ENCODE results near the gene CCDC47.
A peak's percentile ranks its signal among the peaks of the same experiment; 100 is the strongest.

CCDC47 gene

GRCh38 chr17:63701456-63701820 is 72.0 kb downstream of the CCDC47 start:
- peak overlapping the region; percentile 100 for H3K4me2 ChIP-seq (ENCODE audit: low read length)
- H3K27me3 ChIP-seq (ENCODE audit: control insufficient read depth, low read length): no peaks in the 10 kb centered on the region
- peaks cover 78% of the 10 kb centered on the region for H3K36me3 ChIP-seq (ENCODE audit: control insufficient read depth, low read length)
- peak overlapping the region; percentile 94 for H3K27ac ChIP-seq (ENCODE audit: low read depth, low read length)
- peaks cover 23% of the 10 kb centered on the region for H3F3A ChIP-seq (ENCODE audit: control insufficient read depth, insufficient read depth)
- H3K4me1 ChIP-seq (ENCODE audit: control insufficient read depth, low read length): peaks cover 80% of the 10 kb centered on the region
- peak overlapping the region; percentile 95 for H3K4me3 ChIP-seq (ENCODE audit: low read length)
- no peaks in the 10 kb centered on the region for H3K9me2 ChIP-seq (replicated peaks; ENCODE audit: control insufficient read depth, low read length)
- peaks cover 67% of the 10 kb centered on the region for H3K79me2 ChIP-seq (ENCODE audit: control insufficient read depth, low read length)
- TF ChIP-seq CTCF (IDR thresholded peaks at IDR 0.05; ENCODE audit: low read depth, low read length, poor library complexity, severe bottlenecking) (no peak), EZH2phosphoT487 (IDR thresholded peaks at IDR 0.05; ENCODE audit: borderline replicate concordance, low read length) (no peak)
- H4K20me1 ChIP-seq (ENCODE audit: control insufficient read depth, insufficient read depth, low read depth, low read length): peaks cover 5% of the 10 kb centered on the region
- no peaks in the 10 kb centered on the region for H3K9me3 ChIP-seq (ENCODE audit: control insufficient read depth, insufficient read depth, low read length)

GRCh38 chr17:63700528-63701455 is 72.6 kb downstream of the CCDC47 start:
- Histone ChIP-seq H3K79me2 (ENCODE audit: control insufficient read depth, low read length) (peaks cover 70% of the 10 kb centered on the region), H3K4me1 (ENCODE audit: control insufficient read depth, low read length) (peaks cover 80% of the 10 kb centered on the region), H3K9me3 (ENCODE audit: control insufficient read depth, insufficient read depth, low read length) (no peaks in the 10 kb centered on the region), H3K4me2 (ENCODE audit: low read length) (peak overlapping the region; percentile 100), H3K36me3 (ENCODE audit: control insufficient read depth, low read length) (peaks cover 78% of the 10 kb centered on the region), H3F3A (ENCODE audit: control insufficient read depth, insufficient read depth) (peaks cover 29% of the 10 kb centered on the region), H3K9me2 (replicated peaks; ENCODE audit: control insufficient read depth, low read length) (no peaks in the 10 kb centered on the region), H3K27ac (ENCODE audit: low read depth, low read length) (peak overlapping the region; percentile 94), H4K20me1 (ENCODE audit: control insufficient read depth, insufficient read depth, low read depth, low read length) (peaks cover 5% of the 10 kb centered on the region), H3K4me3 (ENCODE audit: low read length) (peak overlapping the region; percentile 95), H3K27me3 (ENCODE audit: control insufficient read depth, low read length) (no peaks in the 10 kb centered on the region)
- TF ChIP-seq EZH2phosphoT487 (IDR thresholded peaks at IDR 0.05; ENCODE audit: borderline replicate concordance, low read length) (no peak), CTCF (IDR thresholded peaks at IDR 0.05; ENCODE audit: low read depth, low read length, poor library complexity, severe bottlenecking) (peak; percentile 23)

DNA sequence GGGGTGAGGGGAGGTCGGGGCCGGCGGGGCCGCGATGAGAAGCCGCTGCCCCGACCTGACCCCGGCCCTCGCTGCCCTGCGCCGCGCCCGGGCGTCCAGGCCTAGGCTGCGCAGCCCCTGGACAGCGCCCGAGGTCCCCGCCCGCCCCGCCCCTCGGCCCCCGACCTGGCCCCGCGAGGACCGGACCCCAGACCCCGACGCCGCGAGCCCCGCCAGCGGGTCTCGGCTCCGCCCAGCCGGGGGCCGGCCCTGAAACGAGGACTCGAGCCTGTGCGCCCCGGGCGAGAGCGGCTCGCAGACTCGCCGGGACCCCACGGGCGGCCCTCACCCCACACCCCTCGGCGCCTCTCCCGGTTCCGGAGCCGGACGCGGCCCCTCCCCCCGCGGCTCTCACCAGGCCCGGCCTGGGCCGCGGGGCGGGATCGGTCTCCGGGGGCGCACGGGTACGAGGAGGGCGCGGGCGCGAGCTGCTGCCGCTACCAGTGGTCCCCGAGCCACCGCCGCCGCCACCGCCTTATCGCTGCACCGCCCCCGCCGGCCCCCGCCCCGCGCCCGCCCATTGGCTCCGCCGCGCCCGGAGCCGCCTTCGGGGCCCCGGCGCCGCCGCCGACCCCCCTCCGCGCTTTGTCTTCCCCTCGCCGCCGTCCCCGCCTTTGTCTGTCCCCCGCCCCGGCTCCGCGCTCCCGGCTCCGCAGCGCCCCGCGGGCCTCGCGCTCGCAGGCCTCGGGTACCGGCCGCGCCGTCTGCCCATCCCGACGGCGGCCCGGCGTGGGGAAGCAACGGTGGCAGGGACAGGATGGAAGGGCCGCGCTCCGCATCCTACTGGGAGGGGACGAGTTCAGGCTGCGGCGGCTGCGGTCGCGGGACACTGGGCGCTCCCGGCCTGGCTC is 73.5 kb downstream of the CCDC47 start, which contains the start of gene LIMD2:
Gene LIMD2, minus strand, starts transcription at position 488 of the 890 bp plus-strand sequence. CDS start 827 bp downstream, outside the sequence.
- no peaks in the 10 kb centered on the region for H3K9me3 ChIP-seq (ENCODE audit: control insufficient read depth, insufficient read depth, low read length)
- peak within 1 kb of the TSS; percentile 94 for H3K27ac ChIP-seq (ENCODE audit: low read depth, low read length)
- peak within 1 kb of the TSS; percentile 100 for H3K4me2 ChIP-seq (ENCODE audit: low read length)
- no peaks in the 10 kb centered on the region for H3K9me2 ChIP-seq (replicated peaks; ENCODE audit: control insufficient read depth, low read length)
- H3K79me2 ChIP-seq (ENCODE audit: control insufficient read depth, low read length): peaks cover 70% of the 10 kb centered on the region
- H3K4me3 ChIP-seq (ENCODE audit: low read length): peak within 1 kb of the TSS; percentile 95
- peaks cover 32% of the 10 kb centered on the region for H3F3A ChIP-seq (ENCODE audit: control insufficient read depth, insufficient read depth)
- H3K4me1 ChIP-seq (ENCODE audit: control insufficient read depth, low read length): peaks cover 80% of the 10 kb centered on the region
- peaks cover 5% of the 10 kb centered on the region for H4K20me1 ChIP-seq (ENCODE audit: control insufficient read depth, insufficient read depth, low read depth, low read length)
- no peaks in the 10 kb centered on the region for H3K27me3 ChIP-seq (ENCODE audit: control insufficient read depth, low read length)
- peaks cover 76% of the 10 kb centered on the region for H3K36me3 ChIP-seq (ENCODE audit: control insufficient read depth, low read length)
- TF ChIP-seq EZH2phosphoT487 (IDR thresholded peaks at IDR 0.05; ENCODE audit: borderline replicate concordance, low read length) (no peak), CTCF (IDR thresholded peaks at IDR 0.05; ENCODE audit: low read depth, low read length, poor library complexity, severe bottlenecking) (no peak)

Data from DOHH2 (cell line).